HG02870 (cell line): ENCODE data around the gene NSUN7.
"Not testable (repeated sequence)": the region's sequence is repeated elsewhere in the genome, so short reads cannot be mapped to it uniquely, and the experiment has no call there.

Experiments
- ATAC-seq: cut with Tn5 transposase; IDR thresholded peaks from one replicate; pipeline ENCODE4 v1.9.1; 2021; ENCODE audit warnings: mild to moderate bottlenecking, moderate library complexity; ENCODE audit not compliant: unreplicated experiment

The NSUN7 gene

GRCh38 chr4:40812386-40812785 lies 62.6 kb downstream of the NSUN7 start:
- ATAC-seq: no peak

- ATAC-seq: no peak
Observed at GRCh38 chr4:40812856-40813255, 63.1 kb downstream of the NSUN7 start.

GRCh38 chr4:40817157-40817556 lies 67.4 kb downstream of the NSUN7 start:
- not testable (repeated sequence) for ATAC-seq

GRCh38 chr4:40820101-40820500 lies 70.3 kb downstream of the NSUN7 start:
- ATAC-seq: no peak

GRCh38 chr4:40822420-40823166 lies 72.8 kb downstream of the NSUN7 start:
- ATAC-seq: no peak

- ATAC-seq: peak; percentile 70
Observed at GRCh38 chr4:40825014-40825838, 75.5 kb downstream of the NSUN7 start.

- ATAC-seq: no peak
Observed at GRCh38 chr4:40826821-40827220, 77.1 kb downstream of the NSUN7 start.

GRCh38 chr4:40827758-40828157 lies 78.0 kb downstream of the NSUN7 start:
- no peak for ATAC-seq

GRCh38 chr4:40828661-40829060 lies 78.9 kb downstream of the NSUN7 start:
- ATAC-seq: no peak

GRCh38 chr4:40829586-40829985 lies 79.8 kb downstream of the NSUN7 start:
- ATAC-seq: no peak

GRCh38 chr4:40831146-40831907 lies 81.6 kb downstream of the NSUN7 start:
- ATAC-seq: no peak

GRCh38 chr4:40832175-40832574 lies 82.4 kb downstream of the NSUN7 start:
- no peak for ATAC-seq

- ATAC-seq: no peak
Observed at GRCh38 chr4:40833212-40833611, 83.5 kb downstream of the NSUN7 start.

GRCh38 chr4:40837094-40837870 lies 87.5 kb downstream of the NSUN7 start:
- ATAC-seq: no peak

GRCh38 chr4:40838742-40839141 lies 89.0 kb downstream of the NSUN7 start:
- ATAC-seq: no peak

- peak; percentile 55 for ATAC-seq
Observed at GRCh38 chr4:40840255-40840984, 90.7 kb downstream of the NSUN7 start.

GRCh38 chr4:40840985-40841571 lies 91.3 kb downstream of the NSUN7 start:
- ATAC-seq: peak; percentile 59

- no peak for ATAC-seq
Observed at GRCh38 chr4:40842318-40842717, 92.6 kb downstream of the NSUN7 start.

- no peak for ATAC-seq
Observed at GRCh38 chr4:40842725-40843423, 93.1 kb downstream of the NSUN7 start.
